Stimulated activated CD4-positive, alpha-beta T cell treated with anti-CD3 and anti-CD28 coated beads, TNF-alpha, amount 100 ng/mL, for 48 hours (primary cell): Measurements from ENCODE around the gene FFAR1.

Source experiments
- DNase-seq, 3 donors: peaks; one replicate each; pipeline ENCODE4 v3.0.0-alpha.2; 2020; ENCODE audit warnings: low read depth in 3 of 3

Gene FFAR1

DNA sequence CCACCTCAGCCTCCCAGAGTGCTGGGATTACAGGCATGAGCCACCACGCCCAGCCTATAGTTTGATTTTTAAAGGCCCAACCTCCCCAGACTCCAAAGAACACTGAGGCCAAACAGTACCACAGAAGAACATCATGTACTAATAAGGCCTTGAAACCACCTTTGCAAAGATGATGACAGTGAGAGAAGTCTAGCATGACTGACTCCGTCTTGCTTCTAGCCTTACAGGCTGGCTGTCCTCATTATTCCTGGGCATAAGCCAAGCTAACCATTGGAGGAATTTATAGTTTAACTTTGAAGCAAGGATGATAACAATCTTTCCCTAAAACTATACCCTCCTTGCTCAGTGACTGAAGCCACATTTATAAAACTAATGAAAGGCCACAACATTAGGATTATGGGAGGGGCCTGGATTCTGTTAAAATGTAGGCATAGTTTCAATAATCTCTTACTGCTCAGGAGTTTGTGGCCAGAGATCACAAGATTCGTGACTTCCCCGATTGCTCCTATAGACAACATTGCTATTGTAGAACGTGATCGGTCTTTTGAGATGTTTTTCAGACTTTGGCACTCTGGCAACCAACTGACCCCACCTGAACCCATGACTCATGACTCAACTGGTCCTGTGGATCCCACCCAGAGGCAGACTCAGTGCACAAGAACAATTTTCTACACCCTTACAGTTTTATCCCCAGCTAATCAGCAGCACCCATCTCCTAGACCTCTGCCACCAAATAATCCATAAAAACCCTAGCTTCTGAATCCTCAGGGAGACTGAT is 40.8 kb downstream of the FFAR1 start:
- DNase-seq = no peak

DNA sequence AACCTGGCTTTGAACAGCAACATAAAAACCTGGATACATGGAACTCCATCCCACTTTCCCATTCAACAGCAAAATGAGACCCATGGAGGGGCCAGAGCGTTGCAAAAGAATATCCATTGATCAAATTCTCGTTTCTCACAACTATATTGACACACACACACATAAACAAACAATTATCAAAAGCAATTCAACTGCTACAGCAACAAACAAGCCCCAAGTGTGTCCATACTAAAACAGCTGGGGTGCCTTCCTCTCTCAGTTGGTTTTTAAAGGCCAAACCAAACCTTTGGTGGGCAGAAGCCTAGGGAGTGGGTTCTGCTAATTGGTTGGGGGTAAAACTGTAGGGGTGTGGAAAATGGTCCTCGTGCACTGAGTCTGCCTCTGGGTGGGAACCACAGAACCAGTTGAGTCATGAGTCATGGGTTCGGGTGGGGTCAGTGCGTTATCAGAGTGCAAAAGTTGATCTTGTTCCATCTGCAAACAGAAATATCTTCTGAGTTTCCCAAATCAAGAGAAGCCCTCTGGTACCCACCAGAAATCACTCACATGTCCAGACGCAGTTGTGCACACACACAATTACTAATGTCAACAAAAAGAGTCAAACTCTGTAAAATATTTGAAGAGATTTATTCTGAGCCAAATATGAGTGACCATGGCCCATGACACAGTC is 41.6 kb downstream of the FFAR1 start:
- DNase-seq = no peak

DNA sequence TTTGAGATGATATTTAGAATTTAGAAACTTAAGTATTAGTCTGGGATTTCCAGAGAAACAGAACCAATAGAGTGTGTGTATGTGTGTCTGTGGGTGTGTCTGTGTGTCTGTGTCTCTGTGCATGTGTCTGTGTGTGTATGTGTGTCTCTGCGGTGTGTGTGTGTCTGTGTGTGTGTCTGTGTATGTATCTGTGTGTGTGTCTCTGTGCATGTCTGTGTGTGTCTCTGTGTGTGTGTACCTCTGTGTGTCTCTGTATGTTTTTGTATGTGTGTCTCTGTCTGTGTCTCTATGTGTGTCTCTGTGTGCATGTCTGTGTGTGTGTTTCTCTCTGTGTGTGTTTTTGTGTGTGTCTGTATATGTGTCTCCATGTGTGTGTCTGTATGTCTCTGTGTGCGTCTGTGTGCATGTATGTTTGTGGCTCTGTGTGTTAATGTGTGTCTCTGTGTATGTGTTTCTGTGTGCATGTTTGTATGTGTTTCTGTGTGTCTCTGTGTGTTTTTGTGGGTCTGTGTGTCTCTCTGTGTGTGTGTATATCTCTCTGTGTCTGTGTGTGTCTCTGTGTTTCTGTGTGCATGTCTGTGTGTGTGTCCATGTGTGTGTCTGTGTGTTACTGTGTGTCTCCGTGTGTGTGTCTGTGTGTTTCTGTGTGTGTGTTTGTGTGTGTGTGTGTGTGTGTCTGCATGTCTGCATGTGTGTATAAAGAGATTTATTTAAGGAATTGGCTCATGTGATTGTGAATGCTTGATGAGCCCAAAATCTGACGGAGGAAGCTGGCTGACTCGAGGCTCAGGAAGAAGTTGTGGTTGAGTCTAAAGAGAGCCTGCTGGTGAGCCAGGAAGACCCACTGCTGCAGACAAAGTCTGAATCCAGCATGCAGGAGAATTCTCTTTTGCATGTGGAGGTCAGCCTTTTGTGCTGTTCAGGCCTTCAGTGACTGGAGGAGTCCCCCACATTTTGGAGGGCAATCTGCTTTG is 45.3 kb downstream of the FFAR1 start:
- DNase-seq = no peak

DNA sequence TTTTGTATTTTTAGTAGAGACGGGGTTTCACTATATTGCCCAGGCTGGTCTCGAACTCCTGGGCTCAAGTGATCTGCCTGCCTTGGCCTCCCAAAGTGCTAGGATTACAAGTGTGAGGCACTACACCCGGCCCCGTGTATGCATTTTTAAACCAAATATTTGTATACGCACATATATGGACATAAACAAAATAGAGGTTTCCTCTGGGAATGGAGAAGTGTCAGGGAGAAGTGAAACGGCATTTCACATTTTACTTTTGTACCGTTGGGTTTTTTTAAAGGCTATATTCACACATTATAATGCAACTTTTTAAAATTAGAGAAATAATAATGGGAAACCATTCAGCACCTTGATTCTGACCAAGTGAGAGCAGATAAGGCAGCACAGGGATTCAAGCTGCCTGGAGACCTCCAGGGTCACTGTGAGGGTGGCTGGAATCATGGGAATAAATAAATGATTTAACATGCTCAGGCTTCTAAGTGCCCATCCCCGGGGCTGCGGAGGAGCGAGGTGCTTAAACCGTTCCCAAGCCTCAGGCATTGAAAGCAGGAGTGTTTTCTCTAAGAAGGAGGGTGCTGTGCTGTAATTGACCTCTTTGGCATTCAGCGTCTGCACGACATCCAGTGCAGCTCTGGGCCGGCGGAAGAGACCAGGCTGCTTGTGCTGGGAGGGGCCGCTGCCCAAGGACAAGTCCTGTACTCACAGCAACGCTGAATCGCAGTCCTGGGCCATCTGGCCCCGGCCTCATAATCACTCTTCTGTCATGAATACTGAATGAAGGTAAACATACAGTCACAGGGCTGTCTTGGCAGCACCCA is 47.9 kb downstream of the FFAR1 start:
- no peak for DNase-seq

- no peak for DNase-seq
Observed at GRCh38 chr19:35396240-35396885, 48.7 kb downstream of the FFAR1 start.

DNA sequence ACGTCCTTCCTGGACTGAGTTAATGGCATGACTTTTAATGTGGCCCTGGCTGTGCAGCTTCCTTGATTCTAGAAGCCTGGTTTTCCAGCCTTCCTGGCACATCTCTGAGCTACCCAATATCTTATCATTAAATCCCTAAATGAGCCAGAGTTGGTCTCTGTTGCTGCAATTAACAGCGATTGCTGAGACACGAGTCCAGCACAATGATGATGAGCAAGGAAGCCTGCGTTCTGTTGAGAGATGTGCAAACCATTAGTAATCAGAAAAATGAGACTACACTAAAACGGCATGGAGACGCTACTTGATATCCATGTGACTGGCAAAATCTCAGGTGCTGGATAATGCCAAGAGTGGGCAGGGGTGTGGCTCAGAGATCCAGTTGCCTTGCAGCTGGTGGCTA is 49.4 kb downstream of the FFAR1 start:
- no peak for DNase-seq
